K562 (cell line): Measurements from ENCODE around the gene SERGEF. TPM values are rescaled to one million over a fixed set of nuclear protein-coding genes. Genes with fewer than 3 reads are reported as not detected.

Source experiments
- ATAC-seq: fragments of 200-7000 bp; cut with Tn5 transposase; 3 replicates; pipeline ENCODE4 v1.9.1; 2020; ENCODE audit warnings: moderate library complexity
- BruUV-seq: library from RNA; stranded (reverse); fragments of 400-500 nt; replicated peaks from 2 replicates; lab custom pipeline; 2021; lab: Mats Ljungman, UMichigan
- CTCF ChIA-PET: fragments of 300-600 bp; formaldehyde crosslinking; extraction: SDS; loops from one replicate; lab custom pipeline; 2021; ENCODE audit warnings: low intra/inter-chr PET ratio; lab: Yijun Ruan, JAX
- POLR2A ChIA-PET: fragments of 300-600, 350-650 bp; sonication (Branson Sonifier 250); formaldehyde crosslinking; extraction: SDS; loops from one replicate; lab custom pipeline; 2021; ENCODE audit warnings: antibody characterized with exemption, inconsistent platforms; lab: Yijun Ruan, JAX
- DNase-seq, 4 experiments: peaks; one replicate each; pipeline versions ENCODE4 v3.0.0 to v3.0.0-alpha.2; 2011 to 2018; ENCODE audit warnings: low spot score in 3 of 4, mixed read lengths in 3 of 4; ENCODE audit errors: extremely low read depth in 1 of 4
- FAIRE-seq: peaks from 2 replicates; lab custom pipeline; 2011; peaks lifted over from hg19 to GRCh38; lab: Jason Lieb, UNC
- H2AFZ ChIP-seq: 2 replicates; pipeline ENCODE4 v1.6.0; 2011; ENCODE audit warnings: low read depth, low read length, control low read depth, inconsistent platforms
- H3K27ac ChIP-seq: fragments of 200-600 bp; 3 replicates; pipeline ENCODE4 v1.8.0; 2011; ENCODE audit warnings: low read depth, mild to moderate bottlenecking, control low read depth, inconsistent platforms, low read length, moderate library complexity, mixed read lengths; ENCODE audit errors: extremely low read depth
- H3K27me3 ChIP-seq, 2 experiments: fragments of 300-600 bp in 1 of 2; 2 replicates in 1 of 2; 3 replicates in 1 of 2; pipeline versions ENCODE4 v1.6.0 to v1.8.0; 2011; ENCODE audit warnings: inconsistent platforms in 2 of 2, low read length in 2 of 2, mild to moderate bottlenecking in 1 of 2, mixed read lengths in 1 of 2, moderate library complexity in 1 of 2; ENCODE audit not compliant: control insufficient read depth in 2 of 2, insufficient read depth in 2 of 2
- H3K36me3 ChIP-seq: fragments of 300-600 bp; 3 replicates; pipeline ENCODE4 v1.8.0; 2011; ENCODE audit warnings: mild to moderate bottlenecking, low read length, inconsistent platforms; ENCODE audit not compliant: control insufficient read depth, insufficient read depth
- H3K4me1 ChIP-seq, 2 experiments: fragments of 200-600 bp in 1 of 2; replicated peaks in 1 of 2; 2 replicates in 1 of 2; 3 replicates in 1 of 2; pipeline versions ENCODE4 v1.5.1 to v1.8.0; 2011; ENCODE audit warnings: inconsistent platforms in 2 of 2, low read length in 2 of 2, mild to moderate bottlenecking in 1 of 2, mixed read lengths in 1 of 2, moderate library complexity in 1 of 2; ENCODE audit not compliant: control insufficient read depth in 2 of 2, insufficient read depth in 2 of 2
- H3K4me2 ChIP-seq: 2 replicates; pipeline ENCODE4 v1.6.1; 2011; ENCODE audit warnings: low read length, control low read depth, inconsistent platforms, mixed read lengths; ENCODE audit not compliant: insufficient read depth
- H3K4me3 ChIP-seq: fragments of 200-600 bp; sonication (generic), shearing (Covaris generic); 2 replicates; pipeline ENCODE4 v1.5.1; 2016; ENCODE audit warnings: control low read depth, inconsistent platforms
- H3K79me2 ChIP-seq: fragments of 200-600 bp; 3 replicates; pipeline ENCODE4 v1.8.0; 2011; ENCODE audit warnings: low read length, inconsistent platforms; ENCODE audit not compliant: control insufficient read depth, insufficient read depth
- H3K9ac ChIP-seq, 2 experiments: 2 replicates each; pipeline versions ENCODE4 v1.6.0 to v1.6.1; 2011; ENCODE audit warnings: low read depth in 2 of 2, low read length in 2 of 2, control low read depth in 1 of 2, inconsistent platforms in 1 of 2, mild to moderate bottlenecking in 1 of 2, mixed read lengths in 1 of 2; ENCODE audit not compliant: insufficient read depth in 1 of 2
- H3K9me1 ChIP-seq: one replicate; pipeline ENCODE4 v1.6.0; 2011; ENCODE audit warnings: inconsistent platforms, mild to moderate bottlenecking, low read length, moderate library complexity; ENCODE audit not compliant: control insufficient read depth, insufficient read depth
- H3K9me3 ChIP-seq: replicated peaks from 2 replicates; pipeline ENCODE4 v1.5.1; 2011; ENCODE audit warnings: low read depth, low read length, inconsistent platforms; ENCODE audit not compliant: control insufficient read depth, insufficient read depth
- H4K20me1 ChIP-seq: replicated peaks from 2 replicates; pipeline ENCODE4 v1.6.1; 2011; ENCODE audit warnings: low read length, inconsistent platforms, mixed read lengths; ENCODE audit not compliant: control insufficient read depth, insufficient read depth
- ARID2 ChIP-seq: fragments of 450-650 bp; IDR thresholded peaks from 2 replicates; pipeline ENCODE4 v1.6.1; 2017; ENCODE audit warnings: antibody characterized with exemption, mild to moderate bottlenecking
- HDAC1 ChIP-seq, 2 experiments: fragments of 450-650 bp; IDR thresholded peaks; 2 replicates each; pipeline ENCODE4 v1.6.1; 2016 to 2017; ENCODE audit warnings: inconsistent platforms in 1 of 2, mild to moderate bottlenecking in 1 of 2, moderate library complexity in 1 of 2
- HNRNPLL ChIP-seq: fragments of 200-400 bp; formaldehyde crosslinking; IDR thresholded peaks from 2 replicates; pipeline ENCODE4 v1.6.1; 2017; ENCODE audit warnings: low read length, low read depth, mild to moderate bottlenecking; ENCODE audit not compliant: poor library complexity, severe bottlenecking
- MTA3 ChIP-seq: fragments of 450-650 bp; formaldehyde crosslinking; IDR thresholded peaks from 2 replicates; pipeline ENCODE4 v1.6.1; 2017; ENCODE audit warnings: mild to moderate bottlenecking, borderline replicate concordance
- RB1 ChIP-seq: fragments of 450-650 bp; IDR thresholded peaks from 2 replicates; pipeline ENCODE4 v1.6.1; 2017; ENCODE audit warnings: low read depth, mild to moderate bottlenecking
- ZBTB11 ChIP-seq, 3 experiments: fragments of 200-800 bp in 1 of 3; fragments of 250-450 bp in 1 of 3; fragments of 450-650 bp in 1 of 3; sonication (Bioruptor Pico) in 1 of 3; sonication (Bioruptor generic) in 1 of 3; formaldehyde crosslinking in 1 of 3; IDR thresholded peaks; 2 replicates each; pipeline versions ENCODE4 v1.6.1 to v1.8.0; 2016 to 2022; ENCODE audit warnings: mild to moderate bottlenecking in 2 of 3, missing genetic modification characterization in 2 of 3, missing compliant biosample characterization in 1 of 3, moderate library complexity in 1 of 3
- ZNF586 ChIP-seq: fragments of 450-650 bp; formaldehyde crosslinking; conservative IDR thresholded peaks from 2 replicates; pipeline ENCODE4 v1.4.0; 2020; ENCODE audit warnings: mild to moderate bottlenecking, moderate library complexity
- WGBS: fragments of 100-300 bp; shearing (Covaris generic); methylation state at CpG from one replicate; pipeline ENCODE4 v1.1.6; 2016; ENCODE audit warnings: low coverage, mixed read lengths; ENCODE audit not compliant: insufficient coverage; ENCODE audit errors: missing lambda C conversion rate; 5-methylcytosine and 5-hydroxymethylcytosine counted together
- in situ Hi-C: fragments of 300-500 bp; cut with MboI; formaldehyde crosslinking; loops from 4 replicates; pipeline ENCODE4 v1.15.0; 2018; ENCODE audit warnings: inconsistent platforms, mixed read lengths
- intact Hi-C: fragments of 100-400 bp; cut with micrococcal nuclease; formaldehyde crosslinking; loops from 2 replicates; pipeline ENCODE4 v1.14.2; 2022
- polyA plus RNA-seq, 8 experiments: library from polyadenylated mRNA; depleted of rRNA in 4 of 8; stranded (reverse) in 5 of 8; unstranded in 3 of 8; fragments of >200 nt; fragmentation: Nextera tagmentation in 2 of 8; fragmentation: Illumina TruSeq in 1 of 8; extraction: Ambion mirVana in 2 of 8; extraction: Trizol in 1 of 8; gene quantifications; 2 replicates each; pipeline versions ENCODE4 v1.2.1 to v1.2.3, GENCODE V29; 2011 to 2014; ENCODE audit warnings: inconsistent platforms in 1 of 8, missing spikeins in 1 of 8
- total RNA-seq, 7 experiments: library from RNA; depleted of rRNA in 6 of 7; stranded (reverse); fragments of >200 nt in 6 of 7; fragmentation: Illumina TruSeq in 2 of 7; extraction: Trizol in 2 of 7; gene quantifications; 2 replicates each; pipeline versions ENCODE4 v1.2.1 to v1.2.3, GENCODE V29; 2011 to 2021; ENCODE audit warnings: low replicate concordance in 1 of 7

SERGEF gene
- total and polyA plus RNA-seq, 9 of the 15 experiments (the other 6 are each of a cell fraction or from before 2014, with no cell fraction given), result 10.2 to 28.0 (median 19.9) TPM

- no peaks in the 10 kb centered on the region for H3K9me3 ChIP-seq
- no peak overlapping the region for H3K9ac ChIP-seq
- no peak overlapping the region for H3K4me3 ChIP-seq
- POLR2A ChIA-PET, result interaction anchor here (1.6 kb wide), 1 partner anchor 9 kb away, joined by 3 read pairs; no protein-coding TSS in a partner anchor
- in situ Hi-C loops, result no loop called here
- H3K4me2 ChIP-seq, result no peak overlapping the region
- intact Hi-C loops, result no loop called here
- CTCF ChIA-PET, result no interaction called here
- H3K4me1 ChIP-seq, result no peaks in the 10 kb centered on the region
- FAIRE-seq, result no peak
- no peaks in the 10 kb centered on the region for H3K36me3 ChIP-seq
- no peak overlapping the region for H2AFZ ChIP-seq
- no peaks in the 10 kb centered on the region for H3K9me1 ChIP-seq
- peaks cover 8% of the 10 kb centered on the region; the same call in 1 of the 2 replicates for H4K20me1 ChIP-seq
- ATAC-seq, result peak; percentile 51; the same call in 2 of the 3 replicates
- peaks cover 7 to 65% of the 10 kb centered on the region in 2 experiments; a peak in 3 of 5 replicates for H3K27me3 ChIP-seq
- H3K27ac ChIP-seq, result no peak overlapping the region
- no peak for TF ChIP-seq ZNF586 (CRISPR knock-in tag)
- TF ChIP-seq ZBTB11 (CRISPR knock-in tag; IDR thresholded peaks at IDR 0.05), result no peak
- no peak for TF ChIP-seq HDAC1 (IDR thresholded peaks at IDR 0.05)
- no peak for TF ChIP-seq RB1
- no peak for TF ChIP-seq HNRNPLL
- TF ChIP-seq MTA3, result no peak
- TF ChIP-seq ARID2, result no peak
- no peaks in the 10 kb centered on the region for H3K79me2 ChIP-seq
- BruUV-seq, result no TSS peak
- no peak for DNase-seq
- 3% methylated on average over 17 of the region's 19 CpGs for WGBS
Observed at GRCh38 chr11:17748761-17749721, 263.8 kb downstream of the SERGEF start.
